ENCODE results near the gene TBC1D22A. TPM values are rescaled to one million over a fixed set of nuclear protein-coding genes. Genes with fewer than 3 reads are reported as not detected.

Gene TBC1D22A
- polyA plus RNA-seq, 1 of the 3 experiments (the other 2 are of a cell fraction) = 16.5 TPM

DNA sequence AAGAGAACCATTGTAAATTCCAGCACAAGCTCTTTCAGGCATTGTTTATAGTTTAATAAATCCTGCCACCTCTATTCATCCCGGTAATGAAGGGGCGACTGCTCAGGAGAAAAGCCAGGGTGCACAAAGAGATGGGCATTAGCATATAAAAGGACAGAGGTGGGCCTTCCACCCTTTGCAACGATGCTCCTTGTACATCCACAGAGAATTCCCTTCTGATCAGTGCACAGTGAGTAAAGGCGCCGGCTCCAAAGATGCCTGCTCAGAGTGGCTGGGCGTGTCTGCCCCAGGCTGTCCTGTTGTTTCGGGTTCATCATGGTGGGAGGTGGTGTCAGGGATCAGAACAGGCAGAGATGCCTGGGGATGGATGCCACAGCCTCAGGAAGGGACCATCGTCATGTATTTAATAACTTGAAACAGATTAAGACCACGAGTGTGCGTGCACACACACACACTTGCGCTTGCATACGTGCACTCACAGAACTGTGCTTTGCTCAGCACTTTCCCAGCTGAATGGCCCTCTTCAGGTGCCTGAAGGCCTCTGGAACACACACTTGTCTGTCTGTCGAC, 305.0 kb downstream of the TBC1D22A start:
- ChIA-PET POLR2A (no interaction called here), CTCF (interaction anchor here (0.6 to 1.0 kb wide), 2 partner anchors 11 to 40 kb away, joined by 4 to 5 read pairs; no protein-coding TSS in a partner anchor)
- H3K27ac ChIP-seq (ENCODE audit: low read depth in 2 of 2, low read length in 1 of 2) = no peak overlapping the region
- H3K4me1 ChIP-seq (ENCODE audit: control insufficient read depth in 1 of 2, insufficient read depth in 2 of 2, low read depth in 1 of 2, low read length in 1 of 2) = no peaks in the 10 kb centered on the region; a peak in 1 of 4 replicates
- peaks cover 0 to 2% of the 10 kb centered on the region in 2 experiments for H3K36me3 ChIP-seq (replicated peaks in 1 of 2; ENCODE audit: control insufficient read depth in 1 of 2, insufficient read depth in 2 of 2, low read length in 1 of 2)
- H3K9me3 ChIP-seq = no peaks in the 10 kb centered on the region
- no peak overlapping the region for H3K4me3 ChIP-seq (ENCODE audit: low read depth in 2 of 2, low read length in 1 of 2)
- DNase-seq = no peak
- H3F3A ChIP-seq (replicated peaks; ENCODE audit: insufficient read depth) = no peaks in the 10 kb centered on the region
- no peaks in the 10 kb centered on the region for H3K9me2 ChIP-seq
- H3K79me2 ChIP-seq (ENCODE audit: insufficient read depth) = no peaks in the 10 kb centered on the region
- no peak overlapping the region for H2AFZ ChIP-seq (ENCODE audit: low read depth)
- WGBS (ENCODE audit: low lambda C conversion rate) = 92% methylated on average over 12 of the region's 13 CpGs
- no peaks in the 10 kb centered on the region for H3K27me3 ChIP-seq (ENCODE audit: insufficient read depth)
- H3K4me2 ChIP-seq = no peak overlapping the region
- TF ChIP-seq MXI1 (IDR thresholded peaks at IDR 0.05; ENCODE audit: low read depth, low read length) (no peak), TCF12 (IDR thresholded peaks at IDR 0.05) (no peak), NRF1 (IDR thresholded peaks at IDR 0.05; ENCODE audit: low read depth, low read length) (no peak), TEAD4 (IDR thresholded peaks at IDR 0.05; ENCODE audit: borderline replicate concordance, insufficient read depth) (no peak), RFX5 (IDR thresholded peaks at IDR 0.05; ENCODE audit: low read length) (no peak), POLR2AphosphoS5 (IDR thresholded peaks at IDR 0.05; ENCODE audit: low read depth, low read length) (no peak), FOXJ3 (CRISPR knock-in tag; IDR thresholded peaks at IDR 0.05) (no peak), TAF1 (IDR thresholded peaks at IDR 0.05; ENCODE audit: borderline replicate concordance, low read depth, low read length) (no peak), EP300 (IDR thresholded peaks at IDR 0.05; ENCODE audit: borderline replicate concordance in 1 of 2, low read depth in 1 of 2, low read length in 1 of 2) (no peak), MEF2A (IDR thresholded peaks at IDR 0.05; ENCODE audit: borderline replicate concordance, low read depth) (no peak), CHD2 (IDR thresholded peaks at IDR 0.05; ENCODE audit: low read length, partially characterized antibody) (no peak), ELF1 (IDR thresholded peaks at IDR 0.05) (no peak), FOSL2 (IDR thresholded peaks at IDR 0.05; ENCODE audit: borderline replicate concordance, low read depth) (no peak)
- TF ChIP-seq, protein P1, sequence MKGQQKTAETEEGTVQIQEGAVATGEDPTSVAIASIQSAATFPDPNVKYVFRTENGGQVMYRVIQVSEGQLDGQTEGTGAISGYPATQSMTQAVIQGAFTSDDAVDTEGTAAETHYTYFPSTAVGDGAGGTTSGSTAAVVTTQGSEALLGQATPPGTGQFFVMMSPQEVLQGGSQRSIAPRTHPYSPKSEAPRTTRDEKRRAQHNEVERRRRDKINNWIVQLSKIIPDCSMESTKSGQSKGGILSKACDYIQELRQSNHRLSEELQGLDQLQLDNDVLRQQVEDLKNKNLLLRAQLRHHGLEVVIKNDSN (IDR thresholded peaks at IDR 0.05; ENCODE audit: borderline replicate concordance, low read depth) = no peak
- TF ChIP-seq, protein P2, sequence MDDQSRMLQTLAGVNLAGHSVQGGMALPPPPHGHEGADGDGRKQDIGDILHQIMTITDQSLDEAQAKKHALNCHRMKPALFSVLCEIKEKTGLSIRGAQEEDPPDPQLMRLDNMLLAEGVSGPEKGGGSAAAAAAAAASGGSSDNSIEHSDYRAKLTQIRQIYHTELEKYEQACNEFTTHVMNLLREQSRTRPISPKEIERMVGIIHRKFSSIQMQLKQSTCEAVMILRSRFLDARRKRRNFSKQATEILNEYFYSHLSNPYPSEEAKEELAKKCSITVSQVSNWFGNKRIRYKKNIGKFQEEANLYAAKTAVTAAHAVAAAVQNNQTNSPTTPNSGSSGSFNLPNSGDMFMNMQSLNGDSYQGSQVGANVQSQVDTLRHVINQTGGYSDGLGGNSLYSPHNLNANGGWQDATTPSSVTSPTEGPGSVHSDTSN (IDR thresholded peaks at IDR 0.05) = no peak
- TF ChIP-seq, protein P3, sequence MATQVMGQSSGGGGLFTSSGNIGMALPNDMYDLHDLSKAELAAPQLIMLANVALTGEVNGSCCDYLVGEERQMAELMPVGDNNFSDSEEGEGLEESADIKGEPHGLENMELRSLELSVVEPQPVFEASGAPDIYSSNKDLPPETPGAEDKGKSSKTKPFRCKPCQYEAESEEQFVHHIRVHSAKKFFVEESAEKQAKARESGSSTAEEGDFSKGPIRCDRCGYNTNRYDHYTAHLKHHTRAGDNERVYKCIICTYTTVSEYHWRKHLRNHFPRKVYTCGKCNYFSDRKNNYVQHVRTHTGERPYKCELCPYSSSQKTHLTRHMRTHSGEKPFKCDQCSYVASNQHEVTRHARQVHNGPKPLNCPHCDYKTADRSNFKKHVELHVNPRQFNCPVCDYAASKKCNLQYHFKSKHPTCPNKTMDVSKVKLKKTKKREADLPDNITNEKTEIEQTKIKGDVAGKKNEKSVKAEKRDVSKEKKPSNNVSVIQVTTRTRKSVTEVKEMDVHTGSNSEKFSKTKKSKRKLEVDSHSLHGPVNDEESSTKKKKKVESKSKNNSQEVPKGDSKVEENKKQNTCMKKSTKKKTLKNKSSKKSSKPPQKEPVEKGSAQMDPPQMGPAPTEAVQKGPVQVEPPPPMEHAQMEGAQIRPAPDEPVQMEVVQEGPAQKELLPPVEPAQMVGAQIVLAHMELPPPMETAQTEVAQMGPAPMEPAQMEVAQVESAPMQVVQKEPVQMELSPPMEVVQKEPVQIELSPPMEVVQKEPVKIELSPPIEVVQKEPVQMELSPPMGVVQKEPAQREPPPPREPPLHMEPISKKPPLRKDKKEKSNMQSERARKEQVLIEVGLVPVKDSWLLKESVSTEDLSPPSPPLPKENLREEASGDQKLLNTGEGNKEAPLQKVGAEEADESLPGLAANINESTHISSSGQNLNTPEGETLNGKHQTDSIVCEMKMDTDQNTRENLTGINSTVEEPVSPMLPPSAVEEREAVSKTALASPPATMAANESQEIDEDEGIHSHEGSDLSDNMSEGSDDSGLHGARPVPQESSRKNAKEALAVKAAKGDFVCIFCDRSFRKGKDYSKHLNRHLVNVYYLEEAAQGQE (IDR thresholded peaks at IDR 0.05; ENCODE audit: low read depth, low read length) = no peak
- TF ChIP-seq, protein P4, sequence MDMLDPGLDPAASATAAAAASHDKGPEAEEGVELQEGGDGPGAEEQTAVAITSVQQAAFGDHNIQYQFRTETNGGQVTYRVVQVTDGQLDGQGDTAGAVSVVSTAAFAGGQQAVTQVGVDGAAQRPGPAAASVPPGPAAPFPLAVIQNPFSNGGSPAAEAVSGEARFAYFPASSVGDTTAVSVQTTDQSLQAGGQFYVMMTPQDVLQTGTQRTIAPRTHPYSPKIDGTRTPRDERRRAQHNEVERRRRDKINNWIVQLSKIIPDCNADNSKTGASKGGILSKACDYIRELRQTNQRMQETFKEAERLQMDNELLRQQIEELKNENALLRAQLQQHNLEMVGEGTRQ (IDR thresholded peaks at IDR 0.05; ENCODE audit: borderline replicate concordance, low read depth, low read length) = no peak
- TF ChIP-seq, protein P5, sequence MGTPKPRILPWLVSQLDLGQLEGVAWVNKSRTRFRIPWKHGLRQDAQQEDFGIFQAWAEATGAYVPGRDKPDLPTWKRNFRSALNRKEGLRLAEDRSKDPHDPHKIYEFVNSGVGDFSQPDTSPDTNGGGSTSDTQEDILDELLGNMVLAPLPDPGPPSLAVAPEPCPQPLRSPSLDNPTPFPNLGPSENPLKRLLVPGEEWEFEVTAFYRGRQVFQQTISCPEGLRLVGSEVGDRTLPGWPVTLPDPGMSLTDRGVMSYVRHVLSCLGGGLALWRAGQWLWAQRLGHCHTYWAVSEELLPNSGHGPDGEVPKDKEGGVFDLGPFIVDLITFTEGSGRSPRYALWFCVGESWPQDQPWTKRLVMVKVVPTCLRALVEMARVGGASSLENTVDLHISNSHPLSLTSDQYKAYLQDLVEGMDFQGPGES (IDR thresholded peaks at IDR 0.05; ENCODE audit: low read depth, low read length) = no peak
- TF ChIP-seq, protein P6, sequence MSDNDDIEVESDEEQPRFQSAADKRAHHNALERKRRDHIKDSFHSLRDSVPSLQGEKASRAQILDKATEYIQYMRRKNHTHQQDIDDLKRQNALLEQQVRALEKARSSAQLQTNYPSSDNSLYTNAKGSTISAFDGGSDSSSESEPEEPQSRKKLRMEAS (IDR thresholded peaks at IDR 0.05; ENCODE audit: low read depth) = no peak
- TF ChIP-seq, protein P7, sequence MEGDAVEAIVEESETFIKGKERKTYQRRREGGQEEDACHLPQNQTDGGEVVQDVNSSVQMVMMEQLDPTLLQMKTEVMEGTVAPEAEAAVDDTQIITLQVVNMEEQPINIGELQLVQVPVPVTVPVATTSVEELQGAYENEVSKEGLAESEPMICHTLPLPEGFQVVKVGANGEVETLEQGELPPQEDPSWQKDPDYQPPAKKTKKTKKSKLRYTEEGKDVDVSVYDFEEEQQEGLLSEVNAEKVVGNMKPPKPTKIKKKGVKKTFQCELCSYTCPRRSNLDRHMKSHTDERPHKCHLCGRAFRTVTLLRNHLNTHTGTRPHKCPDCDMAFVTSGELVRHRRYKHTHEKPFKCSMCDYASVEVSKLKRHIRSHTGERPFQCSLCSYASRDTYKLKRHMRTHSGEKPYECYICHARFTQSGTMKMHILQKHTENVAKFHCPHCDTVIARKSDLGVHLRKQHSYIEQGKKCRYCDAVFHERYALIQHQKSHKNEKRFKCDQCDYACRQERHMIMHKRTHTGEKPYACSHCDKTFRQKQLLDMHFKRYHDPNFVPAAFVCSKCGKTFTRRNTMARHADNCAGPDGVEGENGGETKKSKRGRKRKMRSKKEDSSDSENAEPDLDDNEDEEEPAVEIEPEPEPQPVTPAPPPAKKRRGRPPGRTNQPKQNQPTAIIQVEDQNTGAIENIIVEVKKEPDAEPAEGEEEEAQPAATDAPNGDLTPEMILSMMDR (IDR thresholded peaks at IDR 0.05) = no peak
- no peak overlapping the region for H3K9ac ChIP-seq
- no peaks in the 10 kb centered on the region for H4K20me1 ChIP-seq (ENCODE audit: insufficient read depth)
